ENCODE measurements around the gene PSME3IP1.

Gene PSME3IP1

GRCh38 chr16:57127836-57128235 lies 58.0 kb downstream of the PSME3IP1 start:
- H3K27ac ChIP-seq = no peak overlapping the region
- TF ChIP-seq CTCF (IDR thresholded peaks at IDR 0.05) (no peak), ZFX (IDR thresholded peaks at IDR 0.05; ENCODE audit: borderline replicate concordance) (no peak)

- no peak overlapping the region for H3K27ac ChIP-seq
- TF ChIP-seq CTCF (IDR thresholded peaks at IDR 0.05) = no peak
- no peak for TF ChIP-seq ZFX (IDR thresholded peaks at IDR 0.05; ENCODE audit: borderline replicate concordance)
These were observed 58.6 kb downstream of the PSME3IP1 start for GRCh38 chr16:57127037-57127763.

GRCh38 chr16:57126411-57126810 lies 59.4 kb downstream of the PSME3IP1 start:
- TF ChIP-seq ZFX (IDR thresholded peaks at IDR 0.05; ENCODE audit: borderline replicate concordance) (no peak), CTCF (IDR thresholded peaks at IDR 0.05) (no peak)
- no peak overlapping the region for H3K27ac ChIP-seq

GRCh38 chr16:57125969-57126368 lies 59.9 kb downstream of the PSME3IP1 start:
- no peak overlapping the region for H3K27ac ChIP-seq
- TF ChIP-seq CTCF (IDR thresholded peaks at IDR 0.05) (no peak), ZFX (IDR thresholded peaks at IDR 0.05; ENCODE audit: borderline replicate concordance) (no peak)

- no peak for TF ChIP-seq CTCF (IDR thresholded peaks at IDR 0.05)
- TF ChIP-seq ZFX (IDR thresholded peaks at IDR 0.05; ENCODE audit: borderline replicate concordance) = no peak
- H3K27ac ChIP-seq = no peak overlapping the region
These were observed 60.5 kb downstream of the PSME3IP1 start for GRCh38 chr16:57125376-57125775.

GRCh38 chr16:57123974-57124674 lies 61.7 kb downstream of the PSME3IP1 start:
- TF ChIP-seq CTCF (IDR thresholded peaks at IDR 0.05) (no peak), ZFX (IDR thresholded peaks at IDR 0.05; ENCODE audit: borderline replicate concordance) (no peak)
- H3K27ac ChIP-seq = no peak overlapping the region
